ENCODE measurements around the gene MLF2. TPM values are rescaled to one million over a fixed set of nuclear protein-coding genes. Genes with fewer than 3 reads are reported as not detected.

The MLF2 gene
- total and polyA plus RNA-seq, 2 of the 13 experiments (the other 11 are each of a cell fraction or from before 2014, with no cell fraction given): 88.1 to 167 TPM

DNA sequence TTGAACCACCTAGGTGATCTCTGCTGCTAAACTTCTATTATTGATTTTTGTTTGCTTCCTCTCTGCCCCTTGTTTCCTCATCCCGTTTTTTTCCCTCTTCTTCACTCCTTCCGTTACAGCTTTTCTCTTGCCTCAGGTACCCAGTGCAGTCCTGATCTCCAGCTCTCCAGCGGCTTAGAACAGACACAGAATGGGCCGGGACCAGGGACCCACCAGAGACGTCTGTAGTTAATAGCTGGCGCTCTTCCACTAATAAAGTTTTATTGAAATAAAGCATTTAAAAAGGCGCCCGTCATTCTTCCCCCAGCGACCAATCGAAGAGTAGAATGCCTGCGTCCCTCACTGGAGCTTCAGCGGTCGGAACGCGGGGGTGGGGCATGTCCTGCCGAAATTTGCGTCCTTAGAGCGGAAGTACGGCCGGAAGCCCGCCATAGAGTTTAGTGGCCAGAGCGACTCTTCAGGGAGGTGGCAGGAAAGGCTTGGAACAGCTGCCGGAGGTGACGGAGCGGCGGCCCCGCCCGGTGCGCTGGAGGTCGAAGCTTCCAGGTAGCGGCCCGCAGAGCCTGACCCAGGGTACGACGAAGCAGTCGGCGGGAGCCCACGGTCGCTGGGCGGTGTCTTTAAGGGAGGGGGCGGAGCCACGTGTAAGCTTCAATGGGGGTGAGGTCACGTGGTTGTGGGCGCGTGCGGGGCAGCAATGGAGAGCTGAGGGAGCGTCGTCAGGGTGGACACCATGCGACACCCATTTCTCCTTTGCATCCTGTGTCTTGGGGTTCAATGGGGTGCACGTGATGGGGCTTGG lies 29.1 kb downstream of the MLF2 start, which contains the start of gene COPS7A (continued):
- TF ChIP-seq, protein P1, sequence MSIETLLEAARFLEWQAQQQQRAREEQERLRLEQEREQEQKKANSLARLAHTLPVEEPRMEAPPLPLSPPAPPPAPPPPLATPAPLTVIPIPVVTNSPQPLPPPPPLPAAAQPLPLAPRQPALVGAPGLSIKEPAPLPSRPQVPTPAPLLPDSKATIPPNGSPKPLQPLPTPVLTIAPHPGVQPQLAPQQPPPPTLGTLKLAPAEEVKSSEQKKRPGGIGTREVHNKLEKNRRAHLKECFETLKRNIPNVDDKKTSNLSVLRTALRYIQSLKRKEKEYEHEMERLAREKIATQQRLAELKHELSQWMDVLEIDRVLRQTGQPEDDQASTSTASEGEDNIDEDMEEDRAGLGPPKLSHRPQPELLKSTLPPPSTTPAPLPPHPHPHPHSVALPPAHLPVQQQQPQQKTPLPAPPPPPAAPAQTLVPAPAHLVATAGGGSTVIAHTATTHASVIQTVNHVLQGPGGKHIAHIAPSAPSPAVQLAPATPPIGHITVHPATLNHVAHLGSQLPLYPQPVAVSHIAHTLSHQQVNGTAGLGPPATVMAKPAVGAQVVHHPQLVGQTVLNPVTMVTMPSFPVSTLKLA (IDR thresholded peaks at IDR 0.05): peak; percentile 97
- TF ChIP-seq, protein P2, sequence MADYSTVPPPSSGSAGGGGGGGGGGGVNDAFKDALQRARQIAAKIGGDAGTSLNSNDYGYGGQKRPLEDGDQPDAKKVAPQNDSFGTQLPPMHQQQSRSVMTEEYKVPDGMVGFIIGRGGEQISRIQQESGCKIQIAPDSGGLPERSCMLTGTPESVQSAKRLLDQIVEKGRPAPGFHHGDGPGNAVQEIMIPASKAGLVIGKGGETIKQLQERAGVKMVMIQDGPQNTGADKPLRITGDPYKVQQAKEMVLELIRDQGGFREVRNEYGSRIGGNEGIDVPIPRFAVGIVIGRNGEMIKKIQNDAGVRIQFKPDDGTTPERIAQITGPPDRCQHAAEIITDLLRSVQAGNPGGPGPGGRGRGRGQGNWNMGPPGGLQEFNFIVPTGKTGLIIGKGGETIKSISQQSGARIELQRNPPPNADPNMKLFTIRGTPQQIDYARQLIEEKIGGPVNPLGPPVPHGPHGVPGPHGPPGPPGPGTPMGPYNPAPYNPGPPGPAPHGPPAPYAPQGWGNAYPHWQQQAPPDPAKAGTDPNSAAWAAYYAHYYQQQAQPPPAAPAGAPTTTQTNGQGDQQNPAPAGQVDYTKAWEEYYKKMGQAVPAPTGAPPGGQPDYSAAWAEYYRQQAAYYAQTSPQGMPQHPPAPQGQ (CRISPR knock-in tag; IDR thresholded peaks at IDR 0.05; ENCODE audit: borderline replicate concordance): no peak
- TF ChIP-seq ZNF883 (CRISPR knock-in tag; IDR thresholded peaks at IDR 0.05; ENCODE audit: not compliant biosample characterization): peak; percentile 92
- TF ChIP-seq ZNF619 (CRISPR knock-in tag; IDR thresholded peaks at IDR 0.05): peak; percentile 76; the same call in 1 of the 2 replicates
- TF ChIP-seq, protein P3, sequence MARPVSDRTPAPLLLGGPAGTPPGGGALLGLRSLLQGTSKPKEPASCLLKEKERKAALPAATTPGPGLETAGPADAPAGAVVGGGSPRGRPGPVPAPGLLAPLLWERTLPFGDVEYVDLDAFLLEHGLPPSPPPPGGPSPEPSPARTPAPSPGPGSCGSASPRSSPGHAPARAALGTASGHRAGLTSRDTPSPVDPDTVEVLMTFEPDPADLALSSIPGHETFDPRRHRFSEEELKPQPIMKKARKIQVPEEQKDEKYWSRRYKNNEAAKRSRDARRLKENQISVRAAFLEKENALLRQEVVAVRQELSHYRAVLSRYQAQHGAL (CRISPR knock-in tag; IDR thresholded peaks at IDR 0.05; ENCODE audit: not compliant biosample characterization): peak; percentile 74
- TF ChIP-seq ELF1 (CRISPR knock-in tag; IDR thresholded peaks at IDR 0.05): peak; percentile 96
- TF ChIP-seq, protein P4, sequence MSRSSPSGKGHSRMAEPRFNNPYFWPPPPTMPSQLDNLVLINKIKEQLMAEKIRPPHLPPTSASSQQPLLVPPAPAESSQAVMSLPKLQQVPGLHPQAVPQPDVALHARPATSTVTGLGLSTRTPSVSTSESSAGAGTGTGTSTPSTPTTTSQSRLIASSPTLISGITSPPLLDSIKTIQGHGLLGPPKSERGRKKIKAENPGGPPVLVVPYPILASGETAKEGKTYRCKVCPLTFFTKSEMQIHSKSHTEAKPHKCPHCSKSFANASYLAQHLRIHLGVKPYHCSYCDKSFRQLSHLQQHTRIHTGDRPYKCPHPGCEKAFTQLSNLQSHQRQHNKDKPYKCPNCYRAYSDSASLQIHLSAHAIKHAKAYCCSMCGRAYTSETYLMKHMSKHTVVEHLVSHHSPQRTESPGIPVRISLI (CRISPR knock-in tag; IDR thresholded peaks at IDR 0.05; ENCODE audit: borderline replicate concordance): no peak
- TF ChIP-seq ZFAT (CRISPR knock-in tag; conservative IDR thresholded peaks at IDR 0.05): no peak
- TF ChIP-seq, protein P5, sequence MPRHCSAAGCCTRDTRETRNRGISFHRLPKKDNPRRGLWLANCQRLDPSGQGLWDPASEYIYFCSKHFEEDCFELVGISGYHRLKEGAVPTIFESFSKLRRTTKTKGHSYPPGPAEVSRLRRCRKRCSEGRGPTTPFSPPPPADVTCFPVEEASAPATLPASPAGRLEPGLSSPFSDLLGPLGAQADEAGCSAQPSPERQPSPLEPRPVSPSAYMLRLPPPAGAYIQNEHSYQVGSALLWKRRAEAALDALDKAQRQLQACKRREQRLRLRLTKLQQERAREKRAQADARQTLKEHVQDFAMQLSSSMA (CRISPR knock-in tag; IDR thresholded peaks at IDR 0.05): peak; percentile 92
- TF ChIP-seq POGZ (CRISPR knock-in tag; IDR thresholded peaks at IDR 0.05): peak; percentile 89
- TF ChIP-seq ZMYM4 (CRISPR knock-in tag; IDR thresholded peaks at IDR 0.05): peak; percentile 87
- no peak for TF ChIP-seq GPN1 (CRISPR knock-in tag; IDR thresholded peaks at IDR 0.05; ENCODE audit: borderline replicate concordance)
- TF ChIP-seq ZNF121 (CRISPR knock-in tag; IDR thresholded peaks at IDR 0.05): peak; percentile 87
- TF ChIP-seq SALL1 (CRISPR knock-in tag; IDR thresholded peaks at IDR 0.05): peak; percentile 92
- TF ChIP-seq ZNF75D (CRISPR knock-in tag; IDR thresholded peaks at IDR 0.05; ENCODE audit: borderline replicate concordance): peak; percentile 94; the same call in 1 of the 2 replicates
- peak; percentile 96 for TF ChIP-seq SAP130 (CRISPR knock-in tag; IDR thresholded peaks at IDR 0.05; ENCODE audit: low read depth)
- peak; percentile 92; the same call in 1 of the 2 replicates for TF ChIP-seq KAT7 (CRISPR knock-in tag; IDR thresholded peaks at IDR 0.05; ENCODE audit: borderline replicate concordance)
- peak; percentile 50; the same call in 1 of the 2 replicates for TF ChIP-seq ZSCAN22 (CRISPR knock-in tag; IDR thresholded peaks at IDR 0.05)
- TF ChIP-seq STAT5B (CRISPR knock-in tag; IDR thresholded peaks at IDR 0.05): peak; percentile 43; the same call in 1 of the 2 replicates
- 0 out of 2 replicates have a peak, but pooled peaks have one; percentile 58 for TF ChIP-seq JUNB (CRISPR knock-in tag; IDR thresholded peaks at IDR 0.05; ENCODE audit: borderline replicate concordance)
- TF ChIP-seq FOXC1 (CRISPR knock-in tag; IDR thresholded peaks at IDR 0.05; ENCODE audit: borderline replicate concordance): peak; percentile 94
- TF ChIP-seq, protein P6, sequence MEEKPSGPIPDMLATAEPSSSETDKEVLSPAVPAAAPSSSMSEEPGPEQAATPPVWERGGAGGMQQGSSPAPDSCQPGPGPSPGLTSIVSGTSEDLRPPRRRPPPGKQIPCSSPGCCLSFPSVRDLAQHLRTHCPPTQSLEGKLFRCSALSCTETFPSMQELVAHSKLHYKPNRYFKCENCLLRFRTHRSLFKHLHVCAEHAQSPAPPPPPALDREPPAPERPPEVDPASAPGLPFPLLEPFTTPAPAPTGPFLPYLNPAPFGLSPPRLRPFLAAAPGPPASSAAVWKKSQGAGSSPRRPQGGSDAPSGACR (CRISPR knock-in tag; IDR thresholded peaks at IDR 0.05): no peak; the same call in 1 of the 2 replicates
- no peak for TF ChIP-seq ZNF251 (CRISPR knock-in tag; IDR thresholded peaks at IDR 0.05)
